Keratinocyte (primary cell): ENCODE results near the gene MRTFB.

Source experiments
- CTCF ChIP-seq, 3 experiments: IDR thresholded peaks in 1 of 3; conservative IDR thresholded peaks in 1 of 3; optimal IDR thresholded peaks in 1 of 3; 2 replicates in 2 of 3; 3 replicates in 1 of 3; pipeline versions ENCODE3 to v1.5.1; 2011; ENCODE audit warnings: low read length in 3 of 3, mild to moderate bottlenecking in 3 of 3, moderate library complexity in 2 of 3, control low read depth in 1 of 3, inconsistent platforms in 1 of 3; ENCODE audit not compliant: insufficient read depth in 2 of 3; ENCODE audit errors: extremely low read depth in 1 of 3
- EZH2 ChIP-seq: IDR thresholded peaks from one replicate; pipeline ENCODE4 v1.6.1; 2012; ENCODE audit warnings: inconsistent platforms, mild to moderate bottlenecking, low read length, moderate library complexity

GRCh38 chr16:14284371-14284770, 213.3 kb downstream of the MRTFB start:
- TF ChIP-seq CTCF (optimal IDR thresholded peaks at IDR 0.05 in 1 of 3, IDR thresholded peaks at IDR 0.05 in 1 of 3, conservative IDR thresholded peaks at IDR 0.05 in 1 of 3; ENCODE audit: extremely low read depth in 1 of 3, insufficient read depth in 2 of 3, low read length in 3 of 3) (no peak), EZH2 (no peak)
